ENCODE measurements around the gene PGLYRP4.

PGLYRP4 gene

GRCh38 chr1:153362187-153362775 lies 13.6 kb upstream of the PGLYRP4 start:
- no peak overlapping the region for H3K4me2 ChIP-seq (ENCODE audit: low read length)
- no peaks in the 10 kb centered on the region for H3K36me3 ChIP-seq (ENCODE audit: insufficient read depth, low read length)
- no peaks in the 10 kb centered on the region for H3K79me2 ChIP-seq (ENCODE audit: insufficient read depth, low read length)
- H3F3A ChIP-seq (ENCODE audit: insufficient read depth, low read length), result no peaks in the 10 kb centered on the region
- no peak overlapping the region for H3K27ac ChIP-seq (ENCODE audit: low read depth, low read length, poor library complexity, severe bottlenecking)
- H4K20me1 ChIP-seq (ENCODE audit: insufficient read depth, low read length), result no peaks in the 10 kb centered on the region
- TF ChIP-seq CTCF (IDR thresholded peaks at IDR 0.05; ENCODE audit: low read length) (no peak), EZH2 (IDR thresholded peaks at IDR 0.05; ENCODE audit: borderline replicate concordance, low read length) (no peak)
- H3K9ac ChIP-seq (ENCODE audit: low read length), result no peak overlapping the region
- no peak overlapping the region for H3K4me3 ChIP-seq (ENCODE audit: low read depth, low read length, poor library complexity, severe bottlenecking)
- H3K9me3 ChIP-seq (ENCODE audit: low read length), result no peaks in the 10 kb centered on the region
- H3K4me1 ChIP-seq (ENCODE audit: insufficient read depth, low read length, severe bottlenecking), result no peaks in the 10 kb centered on the region
- no peaks in the 10 kb centered on the region for H3K27me3 ChIP-seq (ENCODE audit: insufficient read depth, low read length)
- H3K9me2 ChIP-seq (ENCODE audit: low read depth, low read length), result no peaks in the 10 kb centered on the region
- H2AFZ ChIP-seq (ENCODE audit: low read length), result no peak overlapping the region

GRCh38 chr1:153361480-153362109 lies 13.0 kb upstream of the PGLYRP4 start:
- no peaks in the 10 kb centered on the region for H3K27me3 ChIP-seq (ENCODE audit: insufficient read depth, low read length)
- H3F3A ChIP-seq (ENCODE audit: insufficient read depth, low read length), result no peaks in the 10 kb centered on the region
- H3K79me2 ChIP-seq (ENCODE audit: insufficient read depth, low read length), result no peaks in the 10 kb centered on the region
- H3K36me3 ChIP-seq (ENCODE audit: insufficient read depth, low read length), result no peaks in the 10 kb centered on the region
- no peak overlapping the region for H3K4me3 ChIP-seq (ENCODE audit: low read depth, low read length, poor library complexity, severe bottlenecking)
- H3K4me2 ChIP-seq (ENCODE audit: low read length), result no peak overlapping the region
- no peaks in the 10 kb centered on the region for H4K20me1 ChIP-seq (ENCODE audit: insufficient read depth, low read length)
- no peak overlapping the region for H3K27ac ChIP-seq (ENCODE audit: low read depth, low read length, poor library complexity, severe bottlenecking)
- TF ChIP-seq EZH2 (IDR thresholded peaks at IDR 0.05; ENCODE audit: borderline replicate concordance, low read length), result no peak
- no peak for TF ChIP-seq CTCF (IDR thresholded peaks at IDR 0.05; ENCODE audit: low read length)
- H3K4me1 ChIP-seq (ENCODE audit: insufficient read depth, low read length, severe bottlenecking), result no peaks in the 10 kb centered on the region
- H3K9ac ChIP-seq (ENCODE audit: low read length), result no peak overlapping the region
- H3K9me2 ChIP-seq (ENCODE audit: low read depth, low read length), result no peaks in the 10 kb centered on the region
- no peaks in the 10 kb centered on the region for H3K9me3 ChIP-seq (ENCODE audit: low read length)
- H2AFZ ChIP-seq (ENCODE audit: low read length), result no peak overlapping the region

- H2AFZ ChIP-seq (ENCODE audit: low read length), result no peak overlapping the region
- H3K4me2 ChIP-seq (ENCODE audit: low read length), result no peak overlapping the region
- no peaks in the 10 kb centered on the region for H3K79me2 ChIP-seq (ENCODE audit: insufficient read depth, low read length)
- no peaks in the 10 kb centered on the region for H3K9me3 ChIP-seq (ENCODE audit: low read length)
- no peaks in the 10 kb centered on the region for H3K4me1 ChIP-seq (ENCODE audit: insufficient read depth, low read length, severe bottlenecking)
- H3K9me2 ChIP-seq (ENCODE audit: low read depth, low read length), result no peaks in the 10 kb centered on the region
- no peaks in the 10 kb centered on the region for H3K36me3 ChIP-seq (ENCODE audit: insufficient read depth, low read length)
- H4K20me1 ChIP-seq (ENCODE audit: insufficient read depth, low read length), result no peaks in the 10 kb centered on the region
- TF ChIP-seq CTCF (IDR thresholded peaks at IDR 0.05; ENCODE audit: low read length) (no peak), EZH2 (IDR thresholded peaks at IDR 0.05; ENCODE audit: borderline replicate concordance, low read length) (no peak)
- H3K27ac ChIP-seq (ENCODE audit: low read depth, low read length, poor library complexity, severe bottlenecking), result no peak overlapping the region
- no peaks in the 10 kb centered on the region for H3F3A ChIP-seq (ENCODE audit: insufficient read depth, low read length)
- no peak overlapping the region for H3K4me3 ChIP-seq (ENCODE audit: low read depth, low read length, poor library complexity, severe bottlenecking)
- no peak overlapping the region for H3K9ac ChIP-seq (ENCODE audit: low read length)
- H3K27me3 ChIP-seq (ENCODE audit: insufficient read depth, low read length), result no peaks in the 10 kb centered on the region
Observed at GRCh38 chr1:153360592-153361479, 12.2 kb upstream of the PGLYRP4 start.

Data from OCI-LY1 (cell line).